LNCAP (cell line): ENCODE results near the gene COA8.

Experiments used
- CTCF ChIP-seq: fragments of 450-650 bp; IDR thresholded peaks from 2 replicates; pipeline ENCODE4 v1.5.1; 2017; ENCODE audit warnings: mild to moderate bottlenecking

COA8 gene

GRCh38 chr14:103628684-103629502 lies 66.1 kb downstream of the COA8 start, which contains the start of gene KLC1:
KLC1 (plus strand) TSS chr14:103629211; CDS start chr14:103654565, 25,354 bp downstream.
- TF ChIP-seq CTCF: no peak

GRCh38 chr14:103629503-103630121 lies 66.9 kb downstream of the COA8 start:
- no peak for TF ChIP-seq CTCF

- TF ChIP-seq CTCF: no peak
Measured at GRCh38 chr14:103630364-103631108, 67.8 kb downstream of the COA8 start.

GRCh38 chr14:103633391-103633790 lies 70.6 kb downstream of the COA8 start:
- no peak for TF ChIP-seq CTCF

GRCh38 chr14:103634156-103634555 lies 71.4 kb downstream of the COA8 start:
- TF ChIP-seq CTCF: no peak

GRCh38 chr14:103638594-103638993 lies 75.8 kb downstream of the COA8 start:
- TF ChIP-seq CTCF: no peak
